HG03135 (cell line): Measurements from ENCODE around the gene LINGO3.
"Not testable (repeated sequence)": the region's sequence is repeated elsewhere in the genome, so short reads cannot be mapped to it uniquely, and the experiment has no call there.

Experiments used
- ATAC-seq: cut with Tn5 transposase; IDR thresholded peaks from one replicate; pipeline ENCODE4 v1.9.1; 2021; ENCODE audit warnings: mild to moderate bottlenecking, moderate library complexity; ENCODE audit not compliant: unreplicated experiment

The LINGO3 gene

GRCh38 chr19:2308114-2308556, at the start of gene LINGO3:
LINGO3 (minus strand) TSS chr19:2308154; CDS start chr19:2291776, 16,378 bp downstream.
- no peak for ATAC-seq

GRCh38 chr19:2356036-2356646, 48.2 kb upstream of the LINGO3 start:
- ATAC-seq: no peak

GRCh38 chr19:2355168-2356035, 47.4 kb upstream of the LINGO3 start:
- ATAC-seq: no peak

GRCh38 chr19:2354670-2355069, 46.7 kb upstream of the LINGO3 start:
- no peak for ATAC-seq

GRCh38 chr19:2353887-2354592, 46.1 kb upstream of the LINGO3 start:
- no peak for ATAC-seq

GRCh38 chr19:2353159-2353886, 45.4 kb upstream of the LINGO3 start:
- no peak for ATAC-seq

GRCh38 chr19:2352121-2352520, 44.2 kb upstream of the LINGO3 start:
- ATAC-seq: no peak

GRCh38 chr19:2351591-2351990, 43.6 kb upstream of the LINGO3 start:
- ATAC-seq: no peak

- no peak for ATAC-seq
Observed at GRCh38 chr19:2350656-2351055, 42.7 kb upstream of the LINGO3 start.

GRCh38 chr19:2349818-2350217, 41.9 kb upstream of the LINGO3 start:
- not testable (repeated sequence) for ATAC-seq

GRCh38 chr19:2345794-2346663, 38.1 kb upstream of the LINGO3 start:
- no peak for ATAC-seq

GRCh38 chr19:2345076-2345475, 37.1 kb upstream of the LINGO3 start:
- ATAC-seq: no peak

GRCh38 chr19:2344381-2344870, 36.5 kb upstream of the LINGO3 start:
- no peak for ATAC-seq

GRCh38 chr19:2343289-2343982, 35.5 kb upstream of the LINGO3 start:
- ATAC-seq: no peak

- ATAC-seq: no peak
Observed at GRCh38 chr19:2342656-2343288, 34.8 kb upstream of the LINGO3 start.

- no peak for ATAC-seq
Observed at GRCh38 chr19:2341982-2342381, 34.0 kb upstream of the LINGO3 start.

GRCh38 chr19:2341244-2341751, 33.3 kb upstream of the LINGO3 start:
- ATAC-seq: no peak

GRCh38 chr19:2340496-2341243, 32.7 kb upstream of the LINGO3 start:
- ATAC-seq: no peak
